GM12891 (cell line): ENCODE results near the gene ATP5PB.

ENCODE experiments used
- POLR2A ChIP-seq: IDR thresholded peaks from 2 replicates; pipeline ENCODE4 v1.6.1; 2011; ENCODE audit warnings: low read depth, low read length, control low read depth
- POLR2AphosphoS5 ChIP-seq: IDR thresholded peaks from 2 replicates; pipeline ENCODE4 v1.6.1; 2011; ENCODE audit warnings: low read depth, low read length, control low read depth
- POU2F2 ChIP-seq: IDR thresholded peaks from 2 replicates; pipeline ENCODE4 v1.6.1; 2011; ENCODE audit warnings: low read depth, mild to moderate bottlenecking, control low read depth, low read length, moderate library complexity
- SPI1 ChIP-seq: IDR thresholded peaks from 2 replicates; pipeline ENCODE4 v1.6.1; 2011; ENCODE audit warnings: low read depth, low read length, control low read depth
- TAF1 ChIP-seq: IDR thresholded peaks from 2 replicates; pipeline ENCODE4 v1.6.1; 2011; ENCODE audit warnings: low read depth, low read length, control low read depth

DNA sequence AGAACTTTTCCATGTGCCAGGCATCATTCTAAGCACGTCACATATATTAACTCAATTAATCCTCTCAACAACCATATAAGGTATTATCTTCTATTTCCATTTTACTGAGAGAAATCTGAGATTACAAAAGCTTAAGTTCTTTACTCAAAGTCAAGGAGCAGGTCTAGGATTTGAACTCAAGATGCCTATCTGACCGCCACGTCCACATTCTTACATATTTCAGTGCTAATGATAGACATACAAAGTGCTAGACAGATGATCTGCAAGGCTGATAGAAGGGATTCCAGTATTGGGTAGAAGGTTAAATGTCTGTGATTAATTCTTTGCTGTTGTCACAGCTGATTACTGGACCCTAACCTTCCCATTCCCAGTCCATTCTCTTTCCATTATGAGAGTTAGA is 4.4 kb downstream of the ATP5PB start:
- TF ChIP-seq POU2F2 (no peak), POLR2A (no peak), POLR2AphosphoS5 (no peak), TAF1 (no peak), SPI1 (no peak)
